Measurements from ENCODE around the gene CEND1. TPM values are rescaled to one million over a fixed set of nuclear protein-coding genes. Genes with fewer than 3 reads are reported as not detected.

Gene CEND1
- total RNA-seq, 1 donor from 2014 or later = 2.0 TPM

- intact Hi-C loops (cut with micrococcal nuclease) = loop anchor here (1.0 to 5.0 kb wide), 5 partner anchors 9 to 219 kb away; partner anchors contain the start of genes DEAF1, PHRF1, PIDD1 and RPLP2
Measured at GRCh38 chr11:796565-797295, 6.8 kb upstream of the CEND1 start.

- intact Hi-C loops (cut with micrococcal nuclease) = loop anchor here (2.0 to 5.0 kb wide), 3 partner anchors 49 to 219 kb away; partner anchors contain the start of genes DEAF1, PHRF1, TALDO1 and TMEM80
Measured at GRCh38 chr11:795634-796564, 6.0 kb upstream of the CEND1 start.

- intact Hi-C loops (cut with micrococcal nuclease) = loop anchor here (5.0 kb wide), 2 partner anchors 48 to 218 kb away; partner anchors contain the start of genes PHRF1 and TALDO1
Measured at GRCh38 chr11:794766-795633, 5.1 kb upstream of the CEND1 start.

- intact Hi-C loops (cut with micrococcal nuclease) = no loop called here
Measured at GRCh38 chr11:794013-794765, 4.3 kb upstream of the CEND1 start.

- intact Hi-C loops (cut with micrococcal nuclease) = no loop called here
Measured at GRCh38 chr11:793556-793955, 3.7 kb upstream of the CEND1 start.

- intact Hi-C loops (cut with micrococcal nuclease) = no loop called here
Measured at GRCh38 chr11:792873-793272, 3.0 kb upstream of the CEND1 start.

- intact Hi-C loops (cut with micrococcal nuclease) = no loop called here
Measured at GRCh38 chr11:792535-792821, 2.6 kb upstream of the CEND1 start.

- intact Hi-C loops (cut with micrococcal nuclease) = no loop called here
Measured at GRCh38 chr11:791658-792534, 2.0 kb upstream of the CEND1 start.

GRCh38 chr11:790721-791564 is 1.1 kb upstream of the CEND1 start:
- intact Hi-C loops (cut with micrococcal nuclease) = no loop called here

- intact Hi-C loops (cut with micrococcal nuclease) = no loop called here
Measured at GRCh38 chr11:788953-789940, 643 bp downstream of the CEND1 start.

- intact Hi-C loops (cut with micrococcal nuclease) = no loop called here
Measured at GRCh38 chr11:788009-788640, 1.8 kb downstream of the CEND1 start.

GRCh38 chr11:787084-787675 is 2.7 kb downstream of the CEND1 start:
- intact Hi-C loops (cut with micrococcal nuclease) = no loop called here

- intact Hi-C loops (cut with micrococcal nuclease) = no loop called here
Measured at GRCh38 chr11:786235-787083, 3.4 kb downstream of the CEND1 start.

- intact Hi-C loops (cut with micrococcal nuclease) = no loop called here
Measured at GRCh38 chr11:783581-784015, 6.3 kb downstream of the CEND1 start.
